Karpas-422 (cell line): ENCODE results near the gene NFKB2. TPM values are rescaled to one million over a fixed set of nuclear protein-coding genes. Genes with fewer than 3 reads are reported as not detected.

Source experiments
- DNase-seq: peaks from one replicate; pipeline ENCODE4 v3.0.0-alpha.2; 2015
- H2AFZ ChIP-seq: fragments of 200-600 bp; sonication (generic); 2 replicates; pipeline ENCODE4 v1.6.1; 2014; ENCODE audit warnings: antibody characterized with exemption, low read length, mixed read lengths
- H3K27ac ChIP-seq: fragments of 200-600 bp; sonication (generic); 2 replicates; pipeline ENCODE4 v1.5.1; 2014; ENCODE audit warnings: mild to moderate bottlenecking, low read length, moderate library complexity
- H3K27me3 ChIP-seq: fragments of 200-600 bp; sonication (generic); 2 replicates; pipeline ENCODE4 v1.6.1; 2014; ENCODE audit warnings: low read length, mixed read lengths
- H3K36me3 ChIP-seq: fragments of 200-600 bp; sonication (generic); 2 replicates; pipeline ENCODE4 v1.6.1; 2014; ENCODE audit warnings: low read length, mixed read lengths; ENCODE audit not compliant: insufficient read depth
- H3K4me1 ChIP-seq: fragments of 200-600 bp; sonication (generic); 2 replicates; pipeline ENCODE4 v1.6.1; 2014; ENCODE audit warnings: mild to moderate bottlenecking, low read length, mixed read lengths
- H3K4me2 ChIP-seq: fragments of 200-600 bp; sonication (generic); 2 replicates; pipeline ENCODE4 v1.6.1; 2014; ENCODE audit warnings: low read length, low read depth, mild to moderate bottlenecking; ENCODE audit not compliant: poor library complexity, severe bottlenecking
- H3K4me3 ChIP-seq: fragments of 200-600 bp; sonication (generic); 2 replicates; pipeline ENCODE4 v1.5.1; 2014; ENCODE audit warnings: mild to moderate bottlenecking, antibody characterized with exemption, low read length, mixed read lengths
- H3K79me2 ChIP-seq: fragments of 200-600 bp; sonication (generic); 2 replicates; pipeline ENCODE4 v1.6.1; 2014; ENCODE audit warnings: mild to moderate bottlenecking, low read length, mixed read lengths
- H3K9ac ChIP-seq: fragments of 200-600 bp; sonication (generic); 2 replicates; pipeline ENCODE4 v1.6.0; 2014; ENCODE audit warnings: low read length
- H3K9me2 ChIP-seq: fragments of 200-600 bp; sonication (generic), shearing (Covaris generic); replicated peaks from 2 replicates; pipeline ENCODE4 v1.6.0; 2014; ENCODE audit warnings: mild to moderate bottlenecking, low read length, moderate library complexity; ENCODE audit not compliant: insufficient read depth
- H3K9me3 ChIP-seq: fragments of 300-700, 200-600 bp; sonication (generic); 2 replicates; pipeline ENCODE4 v1.6.1; 2014; ENCODE audit warnings: low read length, mixed read lengths
- H4K20me1 ChIP-seq: fragments of 200-600 bp; sonication (generic); 2 replicates; pipeline ENCODE4 v1.6.1; 2014; ENCODE audit warnings: mild to moderate bottlenecking, antibody characterized with exemption, low read length, low read depth; ENCODE audit not compliant: insufficient read depth
- total RNA-seq: library from RNA; depleted of rRNA; stranded (reverse); fragments of >200 nt; shearing (Covaris generic); gene quantifications from 2 replicates; pipeline ENCODE4 v1.2.3, GENCODE V29; 2014; ENCODE audit warnings: low replicate concordance

The NFKB2 gene
- total RNA-seq, 1 experiment from 2014 or later, result 3.1 TPM

GRCh38 chr10:102371295-102371694 lies 24.2 kb upstream of the NFKB2 start:
- DNase-seq, result no peak
- no peaks in the 10 kb centered on the region for H3K79me2 ChIP-seq
- no peak overlapping the region for H3K4me2 ChIP-seq
- H3K9ac ChIP-seq, result no peak overlapping the region
- H3K27ac ChIP-seq, result no peak overlapping the region
- H3K36me3 ChIP-seq, result peaks cover 5% of the 10 kb centered on the region; the same call in 1 of the 2 replicates
- no peaks in the 10 kb centered on the region for H3K27me3 ChIP-seq
- H3K9me2 ChIP-seq, result no peaks in the 10 kb centered on the region
- no peaks in the 10 kb centered on the region for H4K20me1 ChIP-seq
- no peak overlapping the region for H2AFZ ChIP-seq
- no peak overlapping the region for H3K4me3 ChIP-seq
- H3K4me1 ChIP-seq, result no peaks in the 10 kb centered on the region
- H3K9me3 ChIP-seq, result no peaks in the 10 kb centered on the region

- no peak overlapping the region for H3K9ac ChIP-seq
- H3K9me2 ChIP-seq, result no peaks in the 10 kb centered on the region
- H2AFZ ChIP-seq, result no peak overlapping the region
- peaks cover 5% of the 10 kb centered on the region; the same call in 1 of the 2 replicates for H3K36me3 ChIP-seq
- H3K9me3 ChIP-seq, result no peaks in the 10 kb centered on the region
- no peaks in the 10 kb centered on the region for H3K27me3 ChIP-seq
- H3K27ac ChIP-seq, result no peak overlapping the region
- no peaks in the 10 kb centered on the region for H3K79me2 ChIP-seq
- no peaks in the 10 kb centered on the region for H3K4me1 ChIP-seq
- no peak overlapping the region for H3K4me2 ChIP-seq
- DNase-seq, result no peak
- H4K20me1 ChIP-seq, result no peaks in the 10 kb centered on the region
- H3K4me3 ChIP-seq, result no peak overlapping the region
Observed at GRCh38 chr10:102375250-102375649, 20.3 kb upstream of the NFKB2 start.

GRCh38 chr10:102375867-102376266 lies 19.6 kb upstream of the NFKB2 start:
- no peaks in the 10 kb centered on the region for H3K79me2 ChIP-seq
- H3K36me3 ChIP-seq, result peaks cover 5% of the 10 kb centered on the region; the same call in 1 of the 2 replicates
- no peak overlapping the region for H2AFZ ChIP-seq
- H4K20me1 ChIP-seq, result no peaks in the 10 kb centered on the region
- no peak for DNase-seq
- no peak overlapping the region for H3K9ac ChIP-seq
- no peak overlapping the region for H3K4me2 ChIP-seq
- H3K27me3 ChIP-seq, result no peaks in the 10 kb centered on the region
- no peaks in the 10 kb centered on the region for H3K9me3 ChIP-seq
- H3K4me1 ChIP-seq, result no peaks in the 10 kb centered on the region
- no peak overlapping the region for H3K27ac ChIP-seq
- H3K4me3 ChIP-seq, result no peak overlapping the region
- H3K9me2 ChIP-seq, result no peaks in the 10 kb centered on the region

DNA sequence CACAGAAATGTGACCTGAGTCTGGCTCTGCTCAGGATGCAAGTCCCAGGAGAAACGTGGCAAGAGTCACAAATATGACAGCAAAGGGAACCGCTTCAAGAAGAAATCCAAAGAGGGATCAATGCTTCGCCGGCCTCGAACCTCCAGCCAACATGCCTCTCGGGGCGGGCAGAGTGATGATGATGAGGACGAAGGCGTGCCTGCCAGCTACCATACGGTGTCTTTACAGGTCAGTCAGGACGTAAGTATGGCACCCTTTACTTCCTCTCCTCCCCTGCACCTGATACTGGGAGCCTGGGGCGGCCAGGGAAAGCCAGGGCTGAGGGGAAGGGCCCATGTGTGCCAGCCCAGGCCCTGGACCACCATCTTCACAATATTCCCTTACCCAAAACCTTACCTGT lies 18.6 kb upstream of the NFKB2 start:
- Histone ChIP-seq H3K4me2 (no peak overlapping the region), H3K36me3 (no peaks in the 10 kb centered on the region), H4K20me1 (no peaks in the 10 kb centered on the region), H3K9me2 (no peaks in the 10 kb centered on the region), H3K27me3 (no peaks in the 10 kb centered on the region), H3K9me3 (no peaks in the 10 kb centered on the region), H3K4me3 (no peak overlapping the region), H3K27ac (no peak overlapping the region), H3K9ac (no peak overlapping the region), H3K79me2 (no peaks in the 10 kb centered on the region), H2AFZ (no peak overlapping the region), H3K4me1 (no peaks in the 10 kb centered on the region)
- no peak for DNase-seq

DNA sequence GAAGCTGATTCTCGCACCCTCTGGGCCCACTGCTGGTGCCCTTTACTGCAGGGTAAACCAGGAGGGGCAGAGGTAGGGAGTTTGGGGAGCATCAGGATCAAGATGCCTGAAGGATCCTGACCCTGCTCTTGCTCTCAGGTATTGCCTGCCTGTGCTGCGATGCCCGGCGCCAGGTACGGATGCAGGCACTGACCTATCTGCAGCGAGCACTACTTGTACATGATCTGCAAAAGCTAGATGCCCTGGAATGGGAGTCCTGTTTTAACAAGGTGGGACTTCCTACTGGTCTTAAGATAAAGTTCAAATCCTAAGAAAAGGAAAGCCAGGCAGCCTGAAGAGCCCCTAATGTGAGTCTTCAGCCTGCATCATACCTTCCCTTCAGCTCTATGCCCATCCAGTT lies 16.1 kb upstream of the NFKB2 start:
- H4K20me1 ChIP-seq, result no peaks in the 10 kb centered on the region
- H2AFZ ChIP-seq, result no peak overlapping the region
- H3K9ac ChIP-seq, result no peak overlapping the region
- H3K4me1 ChIP-seq, result no peaks in the 10 kb centered on the region
- no peaks in the 10 kb centered on the region for H3K9me3 ChIP-seq
- H3K9me2 ChIP-seq, result no peaks in the 10 kb centered on the region
- no peak overlapping the region for H3K27ac ChIP-seq
- no peaks in the 10 kb centered on the region for H3K79me2 ChIP-seq
- no peaks in the 10 kb centered on the region for H3K36me3 ChIP-seq
- no peak for DNase-seq
- no peaks in the 10 kb centered on the region for H3K27me3 ChIP-seq
- no peak overlapping the region for H3K4me3 ChIP-seq
- no peak overlapping the region for H3K4me2 ChIP-seq

DNA sequence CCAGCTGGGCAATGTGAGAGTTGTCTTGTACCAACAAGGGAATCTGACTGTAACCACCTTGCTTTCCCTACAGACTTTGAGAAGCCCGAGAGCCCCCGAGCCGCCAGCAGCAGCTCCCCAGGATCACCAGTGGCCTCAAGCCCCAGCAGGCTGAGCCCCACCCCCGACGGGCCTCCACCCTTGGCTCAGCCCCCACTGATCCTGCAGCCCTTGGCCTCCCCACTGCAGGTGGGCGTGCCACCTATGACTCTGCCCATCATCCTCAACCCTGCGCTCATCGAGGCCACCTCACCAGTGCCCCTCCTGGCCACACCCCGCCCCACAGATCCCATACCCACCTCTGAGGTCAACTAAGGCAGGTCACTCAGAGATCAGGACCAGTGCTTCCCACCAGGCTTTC lies 13.5 kb upstream of the NFKB2 start:
- DNase-seq, result no peak
- no peak overlapping the region for H3K4me2 ChIP-seq
- no peaks in the 10 kb centered on the region for H3K27me3 ChIP-seq
- H3K4me3 ChIP-seq, result no peak overlapping the region
- H3K4me1 ChIP-seq, result no peaks in the 10 kb centered on the region
- no peak overlapping the region for H3K27ac ChIP-seq
- H3K9me2 ChIP-seq, result no peaks in the 10 kb centered on the region
- no peaks in the 10 kb centered on the region for H3K9me3 ChIP-seq
- no peaks in the 10 kb centered on the region for H4K20me1 ChIP-seq
- no peaks in the 10 kb centered on the region for H3K79me2 ChIP-seq
- no peaks in the 10 kb centered on the region for H3K36me3 ChIP-seq
- no peak overlapping the region for H3K9ac ChIP-seq
- no peak overlapping the region for H2AFZ ChIP-seq

GRCh38 chr10:102382871-102383270 lies 12.6 kb upstream of the NFKB2 start:
- H4K20me1 ChIP-seq, result no peaks in the 10 kb centered on the region
- H3K4me3 ChIP-seq, result no peak overlapping the region
- no peak overlapping the region for H2AFZ ChIP-seq
- no peaks in the 10 kb centered on the region for H3K4me1 ChIP-seq
- no peak overlapping the region for H3K4me2 ChIP-seq
- no peak overlapping the region for H3K9ac ChIP-seq
- H3K9me3 ChIP-seq, result no peaks in the 10 kb centered on the region
- no peaks in the 10 kb centered on the region for H3K36me3 ChIP-seq
- no peak for DNase-seq
- H3K27ac ChIP-seq, result no peak overlapping the region
- no peaks in the 10 kb centered on the region for H3K9me2 ChIP-seq
- H3K27me3 ChIP-seq, result no peaks in the 10 kb centered on the region
- no peaks in the 10 kb centered on the region for H3K79me2 ChIP-seq

- no peak overlapping the region for H3K4me2 ChIP-seq
- H3K9ac ChIP-seq, result no peak overlapping the region
- no peaks in the 10 kb centered on the region for H3K79me2 ChIP-seq
- H2AFZ ChIP-seq, result no peak overlapping the region
- no peaks in the 10 kb centered on the region for H3K36me3 ChIP-seq
- no peaks in the 10 kb centered on the region for H4K20me1 ChIP-seq
- H3K27me3 ChIP-seq, result no peaks in the 10 kb centered on the region
- no peaks in the 10 kb centered on the region for H3K9me3 ChIP-seq
- no peaks in the 10 kb centered on the region for H3K4me1 ChIP-seq
- no peak overlapping the region for H3K4me3 ChIP-seq
- H3K9me2 ChIP-seq, result no peaks in the 10 kb centered on the region
- DNase-seq, result no peak
- no peak overlapping the region for H3K27ac ChIP-seq
Observed at GRCh38 chr10:102384053-102384452, 11.5 kb upstream of the NFKB2 start.
